Measurements from ENCODE around the gene NELL2.

NELL2 gene

DNA sequence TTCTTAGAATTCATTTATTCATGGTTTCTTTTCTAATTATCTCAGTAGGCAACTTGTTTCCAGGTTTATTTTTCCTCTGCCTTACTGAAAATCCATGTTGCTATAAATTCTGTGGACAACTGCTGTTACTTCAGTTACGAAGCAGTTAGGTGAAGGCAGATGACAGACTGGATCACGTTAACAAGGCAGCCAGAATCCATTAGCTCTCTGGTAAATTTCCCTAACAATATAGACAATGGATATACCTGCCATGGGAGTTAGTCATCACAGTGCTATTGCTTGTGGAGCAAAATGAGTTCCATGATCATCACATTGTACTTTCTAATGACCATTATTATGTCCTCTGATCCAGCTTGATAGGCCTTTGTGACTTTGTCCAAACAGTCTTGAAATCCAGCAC lies 291.5 kb downstream of the NELL2 start:
- no peak overlapping the region for H3K27ac ChIP-seq
- TF ChIP-seq, protein P1, sequence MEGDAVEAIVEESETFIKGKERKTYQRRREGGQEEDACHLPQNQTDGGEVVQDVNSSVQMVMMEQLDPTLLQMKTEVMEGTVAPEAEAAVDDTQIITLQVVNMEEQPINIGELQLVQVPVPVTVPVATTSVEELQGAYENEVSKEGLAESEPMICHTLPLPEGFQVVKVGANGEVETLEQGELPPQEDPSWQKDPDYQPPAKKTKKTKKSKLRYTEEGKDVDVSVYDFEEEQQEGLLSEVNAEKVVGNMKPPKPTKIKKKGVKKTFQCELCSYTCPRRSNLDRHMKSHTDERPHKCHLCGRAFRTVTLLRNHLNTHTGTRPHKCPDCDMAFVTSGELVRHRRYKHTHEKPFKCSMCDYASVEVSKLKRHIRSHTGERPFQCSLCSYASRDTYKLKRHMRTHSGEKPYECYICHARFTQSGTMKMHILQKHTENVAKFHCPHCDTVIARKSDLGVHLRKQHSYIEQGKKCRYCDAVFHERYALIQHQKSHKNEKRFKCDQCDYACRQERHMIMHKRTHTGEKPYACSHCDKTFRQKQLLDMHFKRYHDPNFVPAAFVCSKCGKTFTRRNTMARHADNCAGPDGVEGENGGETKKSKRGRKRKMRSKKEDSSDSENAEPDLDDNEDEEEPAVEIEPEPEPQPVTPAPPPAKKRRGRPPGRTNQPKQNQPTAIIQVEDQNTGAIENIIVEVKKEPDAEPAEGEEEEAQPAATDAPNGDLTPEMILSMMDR (conservative IDR thresholded peaks at IDR 0.05), result no peak
- TF ChIP-seq ZFX (IDR thresholded peaks at IDR 0.05), result no peak

DNA sequence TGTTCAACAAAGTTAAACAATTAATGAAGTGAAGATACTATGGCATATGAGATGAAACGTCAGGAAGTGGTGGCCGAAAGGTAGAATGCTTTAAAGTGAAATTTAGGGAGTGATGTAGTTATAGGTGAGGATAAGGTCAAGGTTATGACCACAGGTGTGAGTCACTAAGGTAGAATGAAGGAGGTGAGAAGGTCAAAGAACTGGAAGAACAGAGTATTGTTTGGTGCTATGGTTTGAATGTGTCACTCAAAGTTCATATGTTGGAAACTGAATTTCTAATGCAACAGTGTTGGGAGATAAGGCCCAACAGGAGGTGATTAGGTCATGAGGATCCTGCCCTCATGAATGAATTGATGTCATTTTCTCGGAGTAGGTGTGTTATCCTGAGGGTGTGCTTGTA lies 293.6 kb downstream of the NELL2 start:
- H3K27ac ChIP-seq, result no peak overlapping the region
- TF ChIP-seq, protein P1 (conservative IDR thresholded peaks at IDR 0.05), result no peak
- no peak for TF ChIP-seq ZFX (IDR thresholded peaks at IDR 0.05)

DNA sequence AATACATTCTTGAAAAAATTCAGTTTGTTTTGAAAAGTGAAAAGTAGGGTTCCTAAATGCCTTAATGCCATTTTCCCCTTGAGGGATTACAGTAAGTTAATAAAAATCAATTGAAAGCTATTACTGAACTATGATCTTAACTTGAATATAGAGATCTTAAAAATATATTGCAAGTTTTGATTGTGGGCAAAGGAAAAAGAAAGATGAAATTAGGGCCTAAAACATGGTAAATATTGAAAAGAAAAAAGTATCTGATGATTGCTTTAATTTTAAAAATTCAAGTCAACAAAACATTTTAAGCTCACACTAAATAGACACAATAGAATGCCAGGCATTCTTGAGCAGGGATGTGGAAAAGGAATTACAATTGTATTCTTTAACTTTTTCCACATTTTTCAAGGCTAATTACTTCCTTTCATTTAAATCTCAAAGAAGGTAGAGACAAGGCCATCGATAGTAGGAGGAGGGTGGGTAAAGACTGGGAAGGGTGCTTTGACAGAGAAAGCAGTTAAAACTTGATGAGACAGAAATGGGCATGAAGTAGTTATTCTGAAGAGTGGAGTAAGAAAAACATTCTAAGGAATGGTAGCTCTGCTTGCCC lies 294.4 kb downstream of the NELL2 start:
- H3K27ac ChIP-seq, result no peak overlapping the region
- TF ChIP-seq, protein P1 (conservative IDR thresholded peaks at IDR 0.05), result no peak
- TF ChIP-seq ZFX (IDR thresholded peaks at IDR 0.05), result no peak

DNA sequence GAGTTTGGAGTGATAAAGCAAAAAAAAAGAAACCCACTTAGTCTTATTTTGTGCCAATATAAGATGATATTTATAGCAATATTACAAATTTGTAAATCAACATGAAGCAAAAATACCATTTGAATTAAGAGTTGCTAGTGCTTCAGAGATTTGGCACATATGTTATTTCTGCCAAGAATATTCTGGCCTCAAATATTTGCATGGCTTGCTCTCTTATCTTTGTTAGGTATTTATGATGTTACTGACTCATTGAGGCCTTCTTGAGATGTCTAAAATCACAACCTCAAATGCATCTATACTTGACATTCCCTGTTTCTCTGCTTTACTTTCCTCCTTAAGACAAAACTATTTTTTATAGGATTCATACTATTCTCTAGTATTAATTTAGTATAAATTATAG lies 301.5 kb downstream of the NELL2 start:
- TF ChIP-seq, protein P1 (conservative IDR thresholded peaks at IDR 0.05), result no peak
- TF ChIP-seq ZFX (IDR thresholded peaks at IDR 0.05), result no peak
- no peak overlapping the region for H3K27ac ChIP-seq

DNA sequence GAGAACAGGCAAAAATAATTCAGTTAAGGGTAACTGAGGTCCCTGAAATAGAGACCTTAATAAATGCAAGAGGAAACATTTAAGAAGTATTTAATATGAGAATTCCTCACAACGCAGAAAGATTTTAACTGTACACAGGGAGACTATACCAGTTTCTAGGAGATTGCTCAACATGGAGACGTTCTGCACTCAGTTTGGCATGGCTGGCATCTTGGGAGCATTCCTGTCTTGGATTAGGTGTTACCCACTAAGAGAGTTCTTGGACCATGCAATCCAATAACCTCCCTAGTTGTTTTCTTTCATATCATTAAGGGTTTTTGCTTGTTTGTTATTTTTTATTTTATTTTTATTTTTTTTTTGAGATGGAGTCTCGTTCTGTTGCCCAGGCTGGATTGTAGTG lies 302.4 kb downstream of the NELL2 start:
- no peak for TF ChIP-seq ZFX (IDR thresholded peaks at IDR 0.05)
- TF ChIP-seq, protein P1 (conservative IDR thresholded peaks at IDR 0.05), result no peak
- no peak overlapping the region for H3K27ac ChIP-seq

DNA sequence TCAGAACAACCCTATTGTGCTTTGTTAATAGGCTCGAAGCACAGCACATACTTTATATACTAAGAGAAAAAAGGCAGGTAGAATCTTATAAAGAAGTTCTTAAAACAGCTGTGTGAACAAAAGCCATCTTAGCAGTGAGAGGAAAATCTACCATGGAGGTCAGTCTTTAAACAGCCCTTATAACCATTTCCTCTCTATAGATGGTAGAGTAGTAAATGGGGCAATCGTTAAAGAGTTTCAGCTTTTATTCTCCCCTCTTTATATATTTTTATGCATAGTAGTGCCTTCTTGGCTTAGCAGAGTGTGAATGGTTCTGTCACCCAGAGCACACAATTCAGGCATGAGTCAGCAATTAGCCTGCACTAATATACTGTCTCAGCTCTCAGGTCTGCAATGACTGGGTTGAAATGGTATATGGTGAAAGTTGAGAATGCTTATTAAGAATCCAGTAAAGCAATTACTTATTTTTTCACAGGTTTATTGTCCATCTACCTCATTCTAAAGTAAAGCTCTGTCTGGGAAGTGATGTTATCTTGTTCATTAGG lies 305.0 kb downstream of the NELL2 start:
- no peak for TF ChIP-seq ZFX (IDR thresholded peaks at IDR 0.05)
- TF ChIP-seq, protein P1 (conservative IDR thresholded peaks at IDR 0.05), result no peak
- H3K27ac ChIP-seq, result no peak overlapping the region

DNA sequence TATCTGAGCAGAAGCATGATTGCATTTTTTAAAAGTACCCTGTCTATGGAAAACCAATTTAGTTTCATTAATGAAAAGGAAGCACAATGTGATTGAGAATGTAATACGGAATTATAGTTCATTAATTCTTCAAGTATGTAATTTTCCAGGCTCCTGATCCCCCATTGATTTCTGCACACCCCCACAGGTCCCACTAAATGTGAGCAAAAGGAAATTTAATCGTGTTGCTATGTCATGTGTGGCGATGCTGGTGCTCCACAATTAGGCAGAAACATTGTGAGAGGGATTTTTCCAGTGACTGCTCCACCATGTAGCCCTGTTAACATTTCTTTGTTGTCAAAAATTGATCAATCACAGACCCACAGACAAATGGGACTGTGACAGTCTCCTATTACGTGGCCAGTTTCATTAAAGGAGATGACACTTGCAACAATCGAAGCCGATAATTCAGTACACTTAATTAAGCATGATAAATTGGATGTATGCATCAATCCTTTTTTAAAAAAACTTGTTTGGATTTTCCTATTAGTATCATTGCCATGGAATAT lies 306.0 kb downstream of the NELL2 start:
- no peak for TF ChIP-seq ZFX (IDR thresholded peaks at IDR 0.05)
- TF ChIP-seq, protein P1 (conservative IDR thresholded peaks at IDR 0.05), result no peak
- H3K27ac ChIP-seq, result no peak overlapping the region
